Measurements from ENCODE around the gene ERCC1.
A peak's percentile ranks its signal among the peaks of the same experiment; 100 is the strongest.
"Not testable (repeated sequence)": the region's sequence is repeated elsewhere in the genome, so short reads cannot be mapped to it uniquely, and the experiment has no call there.

Gene ERCC1

DNA sequence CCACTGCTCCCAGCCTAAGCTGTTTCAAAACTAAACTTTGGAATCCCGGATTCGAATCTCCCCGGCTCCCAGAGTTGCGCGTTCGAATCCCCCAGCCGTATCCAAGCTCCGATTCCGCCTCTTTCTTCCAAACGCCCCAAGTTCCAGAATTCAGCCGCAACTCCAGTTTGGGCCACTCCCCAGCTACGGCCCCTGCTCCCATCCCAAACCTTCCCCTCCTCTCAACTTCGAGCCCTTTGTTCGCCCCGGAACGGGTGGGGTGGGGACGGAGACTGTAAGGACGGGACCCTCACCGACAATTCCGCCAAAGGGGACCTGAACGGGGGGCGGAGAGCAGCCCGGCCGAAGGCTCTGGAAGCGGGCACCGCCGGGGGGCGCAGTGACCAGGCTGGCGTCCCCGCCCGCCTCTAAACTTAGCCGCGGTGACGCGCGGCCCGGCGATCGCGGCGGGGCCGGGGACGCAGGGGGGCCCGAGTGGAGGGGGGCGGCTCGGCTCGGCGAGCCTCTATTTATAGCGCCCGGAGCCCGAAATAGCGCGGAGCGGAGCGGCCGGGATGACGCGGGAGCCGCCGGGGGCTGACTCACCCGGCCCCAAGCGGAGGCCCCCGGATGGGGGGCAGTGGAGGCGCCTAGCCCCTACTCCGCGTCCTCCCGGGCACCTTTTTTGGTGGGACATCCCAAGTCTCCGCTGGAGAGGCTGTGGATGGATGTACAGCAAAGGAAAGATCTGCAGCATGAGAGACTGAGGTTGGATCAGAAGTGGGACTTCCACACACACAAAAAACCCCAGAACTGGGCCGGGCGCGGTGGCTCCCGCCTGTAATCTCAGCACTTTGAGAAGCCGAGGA is 4.9 kb upstream of the ERCC1 start:
- DNase-seq, result no peak

DNA sequence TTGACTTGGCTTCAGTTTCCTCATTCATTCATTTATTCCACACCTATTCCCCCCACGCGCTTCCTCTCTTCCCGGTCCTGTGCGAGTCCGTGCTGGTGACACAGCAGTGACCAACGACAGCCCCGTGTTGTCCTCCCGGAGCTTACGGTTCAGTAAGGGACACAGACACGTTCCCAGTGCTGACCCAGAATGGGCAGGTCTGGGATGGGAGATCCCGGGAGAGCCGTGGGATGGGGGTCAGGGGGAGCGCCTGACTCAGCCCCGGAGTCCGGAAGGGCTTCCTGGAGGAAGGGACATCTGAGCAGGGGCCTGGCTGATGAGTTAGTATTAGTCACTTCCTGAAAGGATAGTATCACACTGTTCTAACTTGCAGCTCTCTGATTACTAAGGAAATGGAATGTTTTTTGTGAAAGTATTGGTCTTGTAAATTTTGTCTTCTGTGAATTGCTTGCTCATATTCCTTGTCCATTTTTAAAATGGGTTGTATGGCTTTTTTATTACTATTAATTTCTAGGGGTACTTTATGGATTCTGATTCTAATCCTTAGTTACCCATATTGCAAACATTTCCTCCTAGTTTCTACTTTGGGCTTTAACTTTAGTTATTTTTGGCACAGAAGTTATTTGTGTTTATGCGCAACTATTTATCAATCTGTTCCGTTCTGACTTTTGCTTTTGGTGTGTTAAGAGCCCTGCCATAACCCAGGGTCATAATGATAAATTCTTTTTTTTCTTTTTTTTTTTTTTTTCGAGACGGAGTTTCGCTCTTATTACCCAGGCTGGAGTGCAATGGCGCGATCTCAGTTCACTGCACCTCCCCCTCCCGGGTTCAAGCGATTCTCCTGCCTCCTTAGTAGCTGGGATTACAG is 708 bp upstream of the ERCC1 start:
- DNase-seq, result no peak

DNA sequence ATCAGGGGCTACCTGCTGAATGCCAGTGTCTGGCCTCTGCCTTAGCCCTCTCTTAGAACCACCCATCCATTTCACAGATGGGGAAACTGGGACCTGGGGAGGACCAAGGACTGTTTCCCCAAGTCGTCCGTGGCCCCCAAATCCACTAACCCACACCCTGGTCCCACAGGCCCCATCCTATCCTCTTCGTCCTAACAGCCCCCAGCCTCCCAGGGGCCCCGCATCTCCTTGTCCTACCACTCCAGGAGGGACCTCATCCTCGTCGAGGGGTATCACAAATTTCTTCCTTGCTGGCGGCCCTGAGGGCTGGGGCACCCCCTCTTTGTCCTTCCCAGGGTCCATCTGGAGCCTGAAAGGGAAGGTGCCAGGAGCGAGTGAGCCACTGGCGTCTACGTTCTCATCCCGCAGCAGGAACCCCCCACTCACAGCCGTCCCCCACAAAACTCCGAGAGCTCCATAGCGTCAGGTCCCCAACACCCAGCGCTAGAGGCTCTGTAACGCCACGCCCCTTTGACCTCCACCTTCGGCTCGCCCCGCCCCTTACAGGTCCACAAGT is 606 bp downstream of the ERCC1 start:
- DNase-seq, result peak; percentile 65

DNA sequence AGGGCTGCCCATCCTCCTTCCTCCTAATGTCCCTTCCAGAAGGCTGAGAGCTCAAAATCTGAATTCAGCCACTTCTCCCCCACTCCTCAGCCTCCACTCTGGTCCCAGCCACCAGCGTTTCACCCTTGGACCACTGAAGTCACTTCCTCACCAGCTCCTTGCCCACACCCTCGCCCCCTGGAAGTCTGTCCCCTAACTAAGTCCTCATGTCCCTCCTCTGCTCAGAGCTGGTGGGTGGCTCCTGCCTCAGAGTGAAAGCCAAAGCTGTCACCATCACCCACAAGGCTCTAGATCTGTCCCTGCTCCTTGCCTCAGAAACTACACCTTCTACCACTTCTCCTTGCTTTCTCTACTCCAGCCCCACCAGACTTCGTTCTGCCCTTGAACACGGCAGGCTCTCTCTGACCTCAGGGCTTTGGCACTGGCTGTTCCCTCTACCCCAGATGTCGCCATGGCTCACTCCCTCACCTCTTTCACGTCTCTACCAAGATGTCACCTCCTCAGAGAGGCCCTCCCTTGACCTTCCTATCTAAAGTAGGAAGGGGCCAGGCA is 1.7 kb downstream of the ERCC1 start:
- no peak for DNase-seq

DNA sequence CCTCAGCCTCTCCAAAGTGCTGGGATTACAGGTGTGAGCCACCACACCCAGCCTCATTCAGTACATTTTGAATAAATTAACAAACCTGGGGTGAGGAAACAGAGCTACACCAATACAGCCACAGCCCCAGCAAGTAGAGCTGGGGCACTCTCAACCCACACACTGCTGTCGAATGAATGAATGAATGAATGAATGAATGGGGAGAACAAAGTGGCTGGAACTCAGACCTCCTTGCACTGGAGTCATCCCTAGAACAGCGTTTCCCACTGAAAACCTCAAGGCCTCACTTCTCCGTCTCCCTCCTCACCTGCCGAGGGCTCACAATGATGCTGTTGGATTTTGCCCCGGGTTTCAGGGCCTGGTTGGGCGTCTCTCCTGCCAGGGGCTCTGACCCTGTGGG is 2.8 kb downstream of the ERCC1 start:
- DNase-seq, result no peak

DNA sequence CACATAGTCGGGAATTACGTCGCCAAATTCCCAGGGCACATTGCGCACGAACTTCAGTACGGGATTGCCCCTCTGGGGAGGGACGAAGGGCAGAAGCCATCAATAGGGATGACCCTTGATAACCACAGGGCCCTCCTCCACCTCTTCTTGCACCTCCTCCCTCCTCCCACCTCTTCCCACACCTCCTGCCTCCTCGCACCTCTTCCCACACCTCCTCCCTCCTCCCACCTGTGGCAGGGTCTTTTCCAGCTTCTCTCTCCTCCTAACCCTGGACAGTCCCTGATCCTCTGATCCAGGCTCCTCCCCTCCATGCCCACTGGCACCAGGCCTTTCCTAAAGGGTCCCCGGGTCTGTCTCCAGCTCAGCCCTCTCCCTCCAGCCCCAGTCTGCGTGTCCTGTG is 3.4 kb downstream of the ERCC1 start:
- DNase-seq, result no peak

DNA sequence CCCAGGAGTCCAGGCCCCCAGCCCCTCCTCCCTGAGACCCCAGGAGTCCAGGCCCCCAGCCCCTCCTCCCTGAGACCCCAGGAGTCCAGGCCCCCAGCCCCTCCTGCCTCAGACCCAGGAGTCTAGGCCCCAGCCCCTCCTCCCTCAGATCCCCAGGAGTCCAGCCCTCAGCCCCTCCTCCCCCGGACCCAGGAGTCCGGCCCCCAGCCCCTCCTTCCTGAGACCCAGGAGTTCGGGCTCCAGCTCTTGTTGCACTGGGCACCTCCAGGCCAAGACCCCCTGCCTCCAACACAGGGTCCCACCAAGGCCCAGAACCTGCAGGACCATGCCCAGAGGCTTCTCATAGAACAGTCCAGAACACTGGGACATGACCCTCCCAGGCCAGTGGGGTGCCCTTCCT is 3.8 kb downstream of the ERCC1 start:
- DNase-seq, result no peak

DNA sequence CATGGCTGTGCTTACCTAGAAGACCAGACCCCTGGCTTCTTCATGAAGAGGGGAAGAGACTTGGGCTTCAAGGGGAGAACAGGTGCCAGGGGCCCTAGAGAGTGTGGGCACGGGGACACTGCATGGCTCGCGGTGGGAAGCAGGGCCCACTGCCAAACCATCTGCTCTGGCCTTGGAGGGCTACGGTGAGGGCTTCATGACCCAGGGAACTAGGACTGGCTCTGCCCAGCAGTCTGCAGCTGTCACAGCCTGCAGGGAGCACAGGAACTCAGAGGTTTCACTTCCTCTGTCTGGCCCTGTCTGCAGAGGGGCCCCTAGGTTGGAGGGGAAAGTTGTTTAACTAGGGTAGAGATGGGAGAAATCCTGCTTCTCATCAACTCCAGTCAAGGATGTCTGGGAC is 4.3 kb downstream of the ERCC1 start:
- no peak for DNase-seq

DNA sequence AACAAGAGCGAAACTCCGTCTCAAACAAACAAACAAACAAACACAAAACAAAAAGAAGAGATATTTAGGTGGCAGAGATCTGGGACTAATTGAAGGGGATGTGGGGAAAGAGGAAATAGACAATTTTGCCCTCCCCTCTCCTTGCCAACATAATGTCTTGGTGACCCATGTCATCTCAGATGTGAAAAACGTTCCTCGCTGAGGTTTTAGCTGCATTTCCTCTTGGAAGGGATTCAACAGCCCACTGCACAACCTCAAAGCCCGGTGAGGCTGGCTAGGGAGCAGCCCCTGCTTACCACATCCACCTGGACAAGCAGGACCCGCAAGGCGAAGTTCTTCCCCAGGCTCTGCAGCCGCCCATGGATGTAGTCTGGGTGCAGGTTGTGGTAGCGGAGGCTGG is 4.9 kb downstream of the ERCC1 start:
- no peak for DNase-seq

DNA sequence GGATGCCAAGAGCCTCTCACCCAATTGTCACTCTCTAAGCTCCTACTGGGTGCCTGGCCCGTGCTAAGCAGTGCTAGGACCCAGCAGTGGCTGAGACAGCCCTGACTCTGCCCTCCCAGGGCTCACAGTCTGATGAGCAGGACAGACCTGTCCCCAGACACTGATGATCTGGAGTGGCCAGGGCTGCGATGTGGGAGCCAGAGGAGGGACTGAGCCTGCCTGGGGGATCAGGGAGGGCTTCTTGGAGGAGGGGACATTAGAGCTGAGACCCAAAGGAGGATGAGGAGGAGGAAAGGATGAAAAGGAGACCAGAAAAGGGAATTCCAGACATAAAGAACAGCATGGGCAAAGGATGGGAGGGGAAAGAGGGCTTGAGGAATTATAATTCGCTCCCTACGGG is 6.6 kb downstream of the ERCC1 start:
- DNase-seq, result no peak

DNA sequence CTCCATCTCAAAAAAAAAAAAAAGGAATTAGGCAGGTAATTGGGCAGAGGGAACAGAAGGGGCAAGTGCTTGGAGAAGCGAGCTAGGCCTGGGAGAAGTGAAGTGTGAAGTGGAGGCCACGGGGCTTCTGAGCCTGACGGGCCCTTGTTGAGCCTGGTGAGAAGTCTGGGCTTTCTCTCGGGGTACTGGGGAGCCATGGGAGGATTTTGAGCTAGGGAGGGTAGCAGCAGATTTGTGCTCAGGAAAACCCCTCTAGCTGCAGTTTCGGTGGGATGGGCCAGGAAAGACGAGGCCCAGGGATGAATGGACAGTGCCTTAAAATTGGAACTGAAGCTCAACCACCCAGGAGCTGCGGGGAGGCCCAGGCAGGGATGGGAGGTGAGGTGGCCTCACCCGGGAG is 9.2 kb downstream of the ERCC1 start:
- DNase-seq, result no peak

DNA sequence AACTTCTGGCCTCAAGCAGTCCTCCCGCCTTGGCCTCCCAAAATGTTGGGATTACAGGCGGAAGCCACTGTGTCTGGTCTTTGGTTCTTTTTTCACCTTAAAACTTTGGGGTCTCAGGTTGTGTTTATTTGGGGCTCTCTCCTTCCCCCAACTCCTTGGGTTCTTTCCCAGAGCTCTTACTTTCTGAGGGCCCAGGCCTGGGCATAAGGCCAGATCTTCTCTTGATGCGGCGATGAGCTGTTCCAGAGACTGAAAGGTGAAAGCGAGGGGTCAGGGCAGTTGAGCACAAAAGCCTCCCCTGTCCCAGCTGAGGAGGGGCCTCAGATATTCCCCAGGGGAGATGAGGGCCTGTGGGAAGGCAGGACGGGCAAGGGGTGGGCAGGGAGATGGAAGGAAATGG is 10.2 kb downstream of the ERCC1 start:
- no peak for DNase-seq

DNA sequence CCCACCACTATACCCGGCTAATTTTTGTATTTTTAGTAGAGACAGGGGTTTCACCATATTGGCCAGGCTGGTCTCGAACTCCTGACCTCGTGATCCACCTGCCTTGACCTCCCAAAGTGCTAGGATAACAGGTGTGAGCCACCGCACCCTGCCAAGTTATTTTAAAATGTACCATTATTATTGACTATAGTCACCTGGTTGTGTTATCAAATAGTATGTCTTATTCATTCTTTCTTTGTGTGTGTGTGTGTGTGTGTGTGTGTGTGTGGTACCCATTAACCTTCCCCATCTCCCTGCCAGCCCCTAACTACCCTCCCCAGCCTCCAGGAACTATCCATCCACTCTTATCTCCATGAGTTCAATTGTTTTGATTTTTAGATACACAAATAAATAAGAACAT is 13.4 kb downstream of the ERCC1 start:
- DNase-seq, result not testable (repeated sequence)

DNA sequence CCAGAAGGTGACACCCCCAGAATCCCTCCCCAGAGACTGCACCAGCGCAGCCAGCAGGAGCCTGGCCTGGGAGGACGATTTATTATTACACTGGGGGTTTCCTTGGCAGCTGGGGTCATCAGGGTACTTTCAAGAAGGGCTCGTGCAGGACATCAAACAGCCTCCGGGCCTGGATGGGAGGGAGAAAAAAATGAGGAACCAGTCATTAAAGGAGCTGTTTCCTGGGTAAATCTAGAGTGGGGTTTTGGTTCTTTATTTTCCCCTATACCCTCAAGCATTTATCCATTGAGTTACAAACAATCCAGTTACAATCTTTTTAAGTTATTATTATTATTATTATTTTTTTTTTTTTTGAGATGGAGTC is 14.2 kb downstream of the ERCC1 start:
- DNase-seq, result no peak

DNA sequence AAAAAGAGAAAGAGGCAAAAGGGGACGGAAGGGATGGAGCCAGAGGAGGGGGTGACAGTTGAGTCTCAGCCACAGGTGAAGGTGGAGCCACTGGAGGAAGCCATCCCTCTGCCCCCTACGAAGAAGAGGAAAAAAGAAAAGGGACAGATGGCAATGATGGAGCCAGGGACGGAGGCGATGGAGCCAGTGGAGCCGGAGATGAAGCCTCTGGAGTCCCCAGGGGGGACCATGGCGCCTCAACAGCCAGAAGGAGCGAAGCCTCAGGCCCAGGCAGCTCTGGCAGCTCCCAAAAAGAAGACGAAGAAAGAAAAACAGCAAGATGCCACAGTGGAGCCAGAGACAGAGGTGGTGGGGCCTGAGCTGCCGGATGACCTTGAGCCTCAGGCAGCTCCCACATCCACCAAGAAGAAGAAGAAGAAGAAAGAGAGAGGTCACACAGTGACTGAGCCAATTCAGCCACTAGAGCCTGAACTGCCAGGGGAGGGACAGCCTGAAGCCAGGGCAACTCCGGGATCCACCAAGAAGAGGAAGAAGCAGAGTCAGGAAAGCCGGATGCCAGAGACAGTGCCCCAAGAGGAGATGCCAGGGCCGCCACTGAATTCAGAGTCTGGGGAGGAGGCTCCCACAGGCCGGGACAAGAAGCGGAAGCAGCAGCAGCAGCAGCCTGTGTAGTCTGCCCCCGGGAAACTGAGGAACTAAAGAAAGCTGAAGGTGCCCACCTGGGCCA is 14.7 kb downstream of the ERCC1 start:
- DNase-seq, result no peak

DNA sequence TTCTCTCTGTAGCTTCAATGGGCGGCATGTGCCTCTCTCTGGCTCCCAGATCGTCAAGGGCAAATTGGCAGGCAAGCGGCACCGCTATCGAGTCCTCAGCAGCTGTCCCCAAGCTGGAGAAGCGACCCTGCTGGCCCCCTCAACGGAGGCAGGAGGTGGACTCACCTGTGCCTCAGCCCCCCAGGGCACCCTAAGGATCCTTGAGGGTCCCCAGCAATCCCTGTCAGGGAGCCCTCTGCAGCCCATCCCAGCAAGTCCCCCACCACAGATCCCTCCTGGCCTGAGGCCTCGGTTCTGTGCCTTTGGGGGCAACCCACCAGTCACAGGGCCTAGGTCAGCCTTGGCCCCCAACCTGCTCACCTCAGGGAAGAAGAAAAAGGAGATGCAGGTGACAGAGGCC is 15.6 kb downstream of the ERCC1 start:
- no peak for DNase-seq

DNA sequence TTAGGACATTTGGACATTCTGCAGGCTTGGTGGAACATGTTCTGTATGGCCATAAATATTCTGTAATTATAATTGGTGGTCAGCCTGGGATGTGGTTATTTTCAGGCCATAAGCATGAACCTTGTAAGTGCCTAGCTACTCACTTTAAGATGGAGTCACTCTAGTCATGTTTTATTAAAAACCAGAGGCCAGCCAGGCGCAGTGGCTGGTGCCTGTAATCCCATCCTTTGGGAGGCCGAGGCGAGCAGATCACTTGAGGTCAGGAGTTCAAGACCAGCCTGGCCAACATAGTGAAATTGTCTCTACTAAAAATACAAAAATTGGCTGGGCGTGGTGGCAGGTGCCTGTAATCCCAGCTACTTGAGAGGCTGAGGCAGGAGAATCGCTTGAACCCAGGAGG is 16.1 kb downstream of the ERCC1 start:
- DNase-seq, result not testable (repeated sequence)

DNA sequence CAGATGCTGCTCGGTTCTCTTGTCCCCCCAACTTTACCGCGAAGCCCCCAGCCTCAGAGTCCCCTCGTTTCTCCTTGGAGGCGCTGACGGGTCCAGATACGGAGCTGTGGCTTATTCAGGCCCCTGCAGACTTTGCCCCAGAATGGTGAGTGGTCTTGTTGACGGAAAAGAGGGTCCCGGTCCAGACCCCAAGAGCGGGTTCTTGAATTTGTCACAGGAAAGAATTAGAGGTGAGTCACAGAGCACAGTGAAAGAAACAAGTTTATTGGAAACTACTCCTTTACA is 16.7 kb downstream of the ERCC1 start:
- DNase-seq, result no peak

DNA sequence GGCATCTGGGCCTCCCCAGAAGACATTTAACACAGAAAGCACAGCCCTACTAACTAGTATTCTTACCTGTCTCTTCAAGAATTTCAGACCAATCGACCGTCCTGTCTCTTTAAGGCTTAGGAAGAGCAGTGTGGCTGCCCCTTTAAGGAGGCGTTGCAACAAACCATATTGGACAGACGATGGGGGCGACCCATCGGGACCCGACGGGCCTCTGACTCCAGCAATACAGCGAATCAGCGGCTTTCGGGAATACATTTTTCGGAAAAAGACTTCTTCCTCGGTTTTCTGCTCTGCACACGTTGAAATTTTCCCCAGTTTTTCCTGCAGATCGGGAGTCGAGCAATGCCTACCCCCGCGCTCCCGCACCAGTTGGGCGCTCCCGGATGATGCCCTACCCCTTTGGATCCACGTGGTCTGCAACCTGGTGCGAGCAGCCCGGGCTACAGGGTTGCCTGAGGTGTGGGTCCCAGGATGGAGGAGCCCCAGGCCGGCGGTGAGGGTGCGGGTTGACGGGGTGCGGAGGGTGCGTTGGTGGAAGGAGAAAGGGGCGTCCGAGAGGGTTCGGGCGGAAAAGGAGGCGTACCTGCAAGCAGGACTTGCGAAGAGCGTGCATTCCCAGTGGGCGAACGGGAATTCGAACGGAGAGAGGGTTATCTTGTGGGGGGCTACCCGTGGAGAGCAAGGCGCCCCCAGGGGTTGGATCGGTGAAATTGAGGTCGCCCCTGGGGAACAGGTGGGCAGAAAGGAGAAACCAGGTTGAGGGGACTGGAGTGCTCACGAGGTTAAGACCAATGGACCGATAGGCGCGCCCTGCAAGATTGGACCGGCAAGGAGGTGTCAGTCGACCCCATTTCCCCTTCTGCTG is 17.3 kb downstream of the ERCC1 start, which contains the start of gene POLR1G:
POLR1G (plus strand) TSS at position 419 of the 865 bp plus-strand sequence; CDS start at position 472, 53 bp downstream.
- peak; percentile 83 for DNase-seq

DNA sequence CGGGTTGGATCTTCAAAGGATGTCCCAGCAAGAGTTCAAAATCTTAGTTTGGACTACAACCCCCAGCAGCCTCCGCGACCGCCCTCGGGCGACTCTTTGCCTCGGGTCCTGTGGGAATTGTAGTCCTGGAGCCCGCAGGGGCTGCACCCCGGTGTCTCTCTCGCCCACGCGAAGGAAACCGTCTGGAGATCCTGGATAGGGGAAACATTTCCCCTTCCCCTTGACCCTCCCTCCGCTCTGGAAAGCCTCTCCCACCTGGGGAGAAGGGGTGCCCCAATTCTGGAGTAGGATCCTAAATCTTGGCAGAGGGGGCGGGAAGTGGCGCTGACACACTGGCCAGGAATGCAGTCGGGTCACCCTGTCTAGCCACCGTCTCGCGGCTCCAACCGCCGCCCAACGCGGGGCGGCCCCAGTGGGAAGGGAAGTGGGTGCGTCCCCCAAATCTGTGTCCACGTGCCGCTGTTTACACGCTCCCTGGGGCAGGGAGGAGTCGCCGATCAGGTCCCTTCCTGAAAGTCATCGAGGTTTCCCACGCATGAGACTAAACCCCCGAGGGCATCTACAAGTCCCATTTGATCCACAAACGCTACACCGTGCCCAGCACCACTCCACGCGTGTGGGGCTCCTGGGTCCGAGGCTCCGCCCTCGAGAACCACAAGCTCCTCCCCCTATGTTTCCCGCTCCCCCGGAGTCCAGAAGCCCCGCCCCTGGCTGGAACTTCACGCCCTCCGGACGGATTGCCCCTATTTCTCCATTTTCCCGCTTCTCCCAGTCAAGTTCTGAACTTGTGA is 18.1 kb downstream of the ERCC1 start:
- DNase-seq, result peak; percentile 79
